Activated CD8-positive, alpha-beta memory T cell treated with anti-CD3 and anti-CD28 coated beads, Interleukin-2, amount 50 U/mL, for 24 hours (primary cell): Measurements from ENCODE around the gene RRP15.

Experiments used
- DNase-seq: peaks from one replicate; pipeline ENCODE4 v3.0.0-alpha.2; 2020; ENCODE audit errors: extremely low read depth

RRP15 gene

DNA sequence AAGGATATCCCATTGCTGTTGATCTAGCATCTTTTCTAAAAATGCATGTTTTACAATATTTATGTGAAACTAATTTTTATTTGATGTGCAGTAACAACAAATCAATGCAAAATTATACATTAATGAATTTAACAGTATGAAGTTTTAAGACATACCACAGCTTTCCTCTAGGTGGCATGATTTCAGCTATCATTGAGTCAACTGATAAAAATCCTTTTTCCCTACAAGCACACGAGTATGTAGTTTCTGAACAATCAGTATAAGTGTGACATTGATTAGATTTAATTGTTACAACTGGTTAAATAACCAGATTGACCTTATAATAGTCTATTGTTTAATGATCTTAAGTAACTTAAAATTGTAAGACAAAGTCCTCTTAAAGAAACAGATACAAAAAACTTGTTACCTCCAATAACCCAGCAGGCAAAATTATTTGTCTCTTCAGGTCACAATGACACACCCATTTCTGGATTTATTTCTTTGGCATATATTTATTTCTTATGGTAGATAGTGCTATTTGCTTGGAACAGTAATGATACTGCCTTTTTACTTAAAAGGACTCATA lies 54.3 kb downstream of the RRP15 start:
- DNase-seq, result no peak

DNA sequence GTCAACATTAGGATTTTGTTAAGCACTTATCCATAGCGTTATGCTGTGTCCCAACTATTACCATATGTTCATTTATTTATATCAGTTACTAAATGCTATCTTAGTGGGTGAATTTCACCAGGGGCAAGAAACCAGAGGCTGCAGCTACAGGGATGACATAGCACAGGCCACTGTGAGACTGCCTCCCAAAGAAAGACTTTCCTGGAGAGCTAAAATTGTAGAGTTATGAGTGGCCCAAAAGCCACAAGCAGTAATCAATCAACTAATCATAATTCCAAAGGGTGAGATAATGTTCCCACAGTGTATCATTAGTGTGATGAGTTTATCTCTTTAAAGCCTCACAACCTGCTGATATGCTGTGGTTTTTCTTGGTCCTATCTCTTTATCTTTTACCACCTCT lies 56.2 kb downstream of the RRP15 start:
- DNase-seq, result no peak

DNA sequence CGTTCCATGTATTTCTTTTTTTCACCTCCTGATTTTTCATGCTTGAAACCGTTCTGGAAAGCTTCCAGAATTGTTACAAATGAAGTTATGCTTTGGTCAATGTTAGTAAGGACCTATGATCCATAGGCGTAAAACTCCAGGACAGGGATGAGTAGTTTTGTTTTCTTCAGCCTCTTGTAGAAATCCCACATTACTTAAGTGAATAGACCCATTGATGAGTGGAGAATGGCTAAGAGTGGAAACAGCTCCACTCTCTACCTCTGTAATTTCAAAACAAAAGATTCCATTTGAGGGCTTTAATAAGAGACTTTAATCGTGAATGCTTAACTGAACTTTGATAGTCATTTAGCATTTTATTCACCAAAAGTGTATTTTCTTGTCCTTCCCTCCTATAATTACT lies 57.0 kb downstream of the RRP15 start:
- DNase-seq, result no peak

DNA sequence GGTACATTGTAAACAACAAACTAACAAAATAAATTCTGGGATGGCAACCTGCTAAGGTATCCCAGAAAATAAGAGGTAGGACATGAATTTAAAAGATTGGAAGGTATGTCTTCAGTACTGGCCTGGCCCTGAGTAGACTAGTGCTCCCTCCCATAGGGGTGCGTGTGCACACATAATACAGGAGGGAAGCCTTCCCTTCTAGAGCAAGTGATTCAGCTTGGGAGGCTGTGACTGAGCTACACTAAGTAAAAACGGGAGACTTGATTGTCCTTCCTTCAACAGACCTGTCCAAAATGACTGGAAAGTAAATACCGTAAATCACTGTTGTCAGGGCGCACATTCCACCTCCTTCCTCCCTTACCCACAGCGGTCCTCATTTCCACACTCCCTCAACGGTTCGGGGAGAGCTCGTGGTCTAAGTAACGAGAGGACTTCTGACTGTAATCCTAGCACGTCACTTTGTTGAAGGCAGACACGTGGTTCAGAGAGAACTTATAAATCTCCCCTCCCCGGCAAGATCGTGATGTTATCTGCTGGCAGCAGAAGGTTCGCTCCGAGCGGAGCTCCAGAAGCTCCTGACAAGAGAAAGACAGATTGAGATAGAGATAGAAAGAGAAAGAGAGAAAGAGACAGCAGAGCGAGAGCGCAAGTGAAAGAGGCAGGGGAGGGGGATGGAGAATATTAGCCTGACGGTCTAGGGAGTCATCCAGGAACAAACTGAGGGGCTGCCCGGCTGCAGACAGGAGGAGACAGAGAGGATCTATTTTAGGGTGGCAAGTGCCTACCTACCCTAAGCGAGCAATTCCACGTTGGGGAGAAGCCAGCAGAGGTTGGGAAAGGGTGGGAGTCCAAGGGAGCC lies 60.0 kb downstream of the RRP15 start, which contains the start of gene TGFB2:
TGFB2 (plus strand) TSS at position 523 of the 859 bp plus-strand sequence. CDS start 1,366 bp downstream, outside the sequence.
- no peak for DNase-seq

DNA sequence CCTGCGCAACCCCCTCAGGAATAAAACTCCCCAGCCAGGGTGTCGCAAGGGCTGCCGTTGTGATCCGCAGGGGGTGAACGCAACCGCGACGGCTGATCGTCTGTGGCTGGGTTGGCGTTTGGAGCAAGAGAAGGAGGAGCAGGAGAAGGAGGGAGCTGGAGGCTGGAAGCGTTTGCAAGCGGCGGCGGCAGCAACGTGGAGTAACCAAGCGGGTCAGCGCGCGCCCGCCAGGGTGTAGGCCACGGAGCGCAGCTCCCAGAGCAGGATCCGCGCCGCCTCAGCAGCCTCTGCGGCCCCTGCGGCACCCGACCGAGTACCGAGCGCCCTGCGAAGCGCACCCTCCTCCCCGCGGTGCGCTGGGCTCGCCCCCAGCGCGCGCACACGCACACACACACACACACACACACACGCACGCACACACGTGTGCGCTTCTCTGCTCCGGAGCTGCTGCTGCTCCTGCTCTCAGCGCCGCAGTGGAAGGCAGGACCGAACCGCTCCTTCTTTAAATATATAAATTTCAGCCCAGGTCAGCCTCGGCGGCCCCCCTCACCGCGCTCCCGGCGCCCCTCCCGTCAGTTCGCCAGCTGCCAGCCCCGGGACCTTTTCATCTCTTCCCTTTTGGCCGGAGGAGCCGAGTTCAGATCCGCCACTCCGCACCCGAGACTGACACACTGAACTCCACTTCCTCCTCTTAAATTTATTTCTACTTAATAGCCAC lies 60.7 kb downstream of the RRP15 start:
- DNase-seq, result no peak

DNA sequence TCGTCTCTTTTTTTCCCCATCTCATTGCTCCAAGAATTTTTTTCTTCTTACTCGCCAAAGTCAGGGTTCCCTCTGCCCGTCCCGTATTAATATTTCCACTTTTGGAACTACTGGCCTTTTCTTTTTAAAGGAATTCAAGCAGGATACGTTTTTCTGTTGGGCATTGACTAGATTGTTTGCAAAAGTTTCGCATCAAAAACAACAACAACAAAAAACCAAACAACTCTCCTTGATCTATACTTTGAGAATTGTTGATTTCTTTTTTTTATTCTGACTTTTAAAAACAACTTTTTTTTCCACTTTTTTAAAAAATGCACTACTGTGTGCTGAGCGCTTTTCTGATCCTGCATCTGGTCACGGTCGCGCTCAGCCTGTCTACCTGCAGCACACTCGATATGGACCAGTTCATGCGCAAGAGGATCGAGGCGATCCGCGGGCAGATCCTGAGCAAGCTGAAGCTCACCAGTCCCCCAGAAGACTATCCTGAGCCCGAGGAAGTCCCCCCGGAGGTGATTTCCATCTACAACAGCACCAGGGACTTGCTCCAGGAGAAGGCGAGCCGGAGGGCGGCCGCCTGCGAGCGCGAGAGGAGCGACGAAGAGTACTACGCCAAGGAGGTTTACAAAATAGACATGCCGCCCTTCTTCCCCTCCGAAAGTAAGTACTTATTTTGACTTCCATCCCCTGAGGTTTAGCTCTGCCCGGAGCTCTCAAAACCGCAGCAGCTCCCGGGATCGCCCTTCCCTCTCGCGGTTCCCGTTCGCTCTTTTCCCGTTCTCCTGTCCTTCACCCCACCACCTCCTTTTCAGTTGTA lies 61.5 kb downstream of the RRP15 start:
- no peak for DNase-seq

DNA sequence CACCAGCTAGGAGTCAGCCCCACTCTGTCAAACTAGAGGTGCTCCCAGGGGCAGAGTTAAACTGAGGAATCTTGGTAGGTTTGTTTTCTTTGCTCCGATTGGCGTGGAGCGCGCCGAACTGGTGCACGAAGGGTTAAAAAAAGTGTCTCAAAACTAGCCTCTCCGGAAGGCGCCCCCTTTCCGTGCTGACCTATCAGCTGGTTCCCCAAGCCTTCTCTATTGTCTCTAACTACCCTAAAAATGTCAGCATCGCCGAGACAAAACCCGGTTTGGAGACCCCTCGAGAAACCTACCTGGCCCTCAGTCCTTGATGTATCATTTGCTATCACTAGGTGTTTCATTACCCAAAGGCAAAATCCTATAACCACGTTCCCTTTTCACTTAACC lies 62.2 kb downstream of the RRP15 start:
- DNase-seq, result no peak

DNA sequence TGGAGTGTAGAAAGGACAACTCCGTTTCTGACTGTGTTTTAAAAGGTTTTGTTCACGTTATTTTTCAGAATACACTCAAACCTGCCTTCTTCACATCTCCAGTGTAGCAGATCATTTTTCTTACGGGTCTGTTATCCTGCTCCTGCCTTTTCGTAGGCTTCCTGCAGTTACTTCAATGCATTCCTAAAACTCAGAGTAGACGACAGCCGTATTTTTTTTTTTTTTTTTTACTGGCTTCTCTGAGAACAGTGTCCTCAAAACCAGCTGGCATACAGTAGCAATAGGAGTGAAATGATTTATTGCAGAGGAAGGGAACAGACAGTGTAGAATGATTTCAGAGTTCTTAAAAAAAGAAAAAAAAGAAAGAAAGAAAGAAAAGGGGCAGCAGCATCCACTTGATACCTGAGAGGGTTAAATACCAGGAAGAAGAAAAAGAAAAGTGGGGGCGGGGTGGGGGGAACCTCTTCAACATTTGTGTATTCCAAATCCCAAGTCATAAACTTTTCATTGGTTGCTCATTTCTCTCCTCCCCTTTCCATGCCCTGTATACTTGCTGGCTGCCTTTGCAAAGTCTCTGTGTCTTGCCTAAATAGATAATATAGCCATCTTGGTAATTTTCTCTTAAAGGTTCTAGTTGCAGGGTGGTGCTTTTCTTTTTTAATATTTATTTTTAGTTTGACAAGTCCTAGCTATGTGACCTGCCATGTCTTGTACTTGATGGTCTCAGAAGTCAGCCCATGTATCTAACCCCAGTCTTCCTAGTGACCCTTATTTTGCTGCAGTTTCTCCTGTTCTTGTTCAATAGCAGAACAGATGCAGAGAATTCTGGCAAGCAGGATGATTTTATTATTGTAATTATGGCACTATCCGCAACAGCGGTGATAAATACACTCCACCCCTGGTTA lies 62.9 kb downstream of the RRP15 start:
- no peak for DNase-seq

DNA sequence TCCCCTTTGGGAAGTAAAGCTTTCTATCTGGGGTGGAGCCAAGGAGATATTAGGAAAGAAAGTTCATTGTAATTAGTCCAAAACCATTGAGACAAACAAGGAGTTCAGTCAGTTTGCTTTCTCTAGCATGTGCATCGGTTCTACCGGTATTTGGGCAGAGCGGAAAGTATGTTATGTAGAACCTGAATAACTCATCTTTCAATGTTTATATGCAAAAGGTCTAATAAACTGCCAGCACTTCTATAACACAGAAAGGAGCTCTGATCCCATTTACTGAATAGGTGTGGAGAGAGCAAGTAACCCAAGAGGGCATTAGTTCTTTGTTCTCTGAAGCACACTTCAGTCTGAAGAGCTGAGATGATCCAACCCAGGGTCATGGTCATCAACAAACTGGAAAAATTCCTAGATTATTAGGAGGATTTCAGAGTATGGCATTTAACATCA lies 63.6 kb downstream of the RRP15 start:
- DNase-seq, result no peak

DNA sequence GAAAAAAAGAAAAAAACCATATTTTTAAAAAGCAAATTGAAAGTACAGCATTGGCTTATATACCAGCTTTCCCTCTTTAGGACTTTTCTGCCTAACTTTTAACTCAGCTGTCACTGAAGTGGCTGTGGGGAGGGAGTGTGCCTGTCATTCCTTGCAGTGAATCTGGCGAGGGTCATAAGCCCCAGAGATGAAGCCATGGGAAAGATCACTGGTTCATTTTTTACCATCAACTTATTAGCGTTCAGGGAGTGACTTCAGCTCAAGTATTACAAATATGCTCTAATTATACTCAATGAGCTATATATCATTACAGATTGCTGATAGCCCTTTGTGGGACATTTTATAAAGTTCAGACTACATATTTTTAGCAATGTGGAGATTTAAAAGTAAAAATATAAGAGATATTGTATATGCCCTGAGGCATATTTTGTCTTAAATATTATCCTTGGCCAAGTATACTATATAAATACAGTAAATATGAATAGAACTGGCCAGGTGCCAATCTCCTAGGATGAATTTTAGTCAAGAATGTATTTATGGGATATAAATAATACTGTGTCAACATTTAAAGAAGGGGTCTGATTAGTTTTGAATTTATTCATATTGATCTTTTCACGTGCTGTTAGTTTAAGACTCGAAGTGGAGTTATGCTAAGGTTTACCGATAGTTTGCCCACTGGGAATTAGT lies 64.4 kb downstream of the RRP15 start:
- no peak for DNase-seq

DNA sequence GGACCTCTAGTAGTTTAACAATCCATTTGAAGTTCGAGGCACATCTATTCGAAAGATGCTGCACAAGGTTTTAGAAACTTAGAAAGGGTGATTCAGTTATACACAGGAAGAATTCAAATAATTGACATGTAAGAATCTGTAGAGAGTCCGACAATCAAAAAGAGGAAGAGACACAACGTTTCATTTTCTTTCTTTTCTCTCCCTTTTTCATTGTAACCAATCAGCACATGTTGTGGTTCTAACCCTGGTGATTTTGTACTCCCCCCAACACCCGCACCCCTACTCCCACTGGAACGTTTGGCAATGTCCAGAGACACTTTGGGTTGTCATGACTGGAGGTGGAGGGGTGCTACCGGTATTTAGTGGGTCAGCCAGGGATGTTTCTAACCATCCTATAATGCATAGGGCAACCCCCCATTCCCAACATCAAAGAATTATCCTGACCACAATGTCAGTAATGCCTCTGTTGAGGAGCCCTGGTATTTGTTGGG lies 65.0 kb downstream of the RRP15 start:
- no peak for DNase-seq

DNA sequence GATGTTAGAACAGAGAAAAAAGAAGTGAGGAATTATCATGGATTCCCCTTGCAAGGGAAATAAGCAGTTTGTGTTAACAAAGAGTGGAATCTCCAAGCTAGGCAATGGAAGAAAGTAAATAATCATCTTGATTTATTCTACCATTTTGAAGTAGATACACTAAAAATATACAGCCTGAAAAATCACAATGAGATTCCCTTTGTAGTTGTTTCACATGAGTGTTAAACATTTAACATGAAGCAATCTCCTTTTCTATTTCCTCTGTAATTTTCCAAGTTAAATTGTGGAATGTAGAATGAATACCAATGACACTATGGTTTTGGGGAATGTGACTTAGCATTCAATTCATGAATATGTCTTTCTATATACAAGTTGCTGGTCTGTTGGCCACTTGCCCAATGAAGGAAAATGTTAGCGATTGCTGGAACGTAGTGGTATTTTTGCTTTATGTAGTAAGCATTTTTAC lies 65.7 kb downstream of the RRP15 start:
- no peak for DNase-seq

DNA sequence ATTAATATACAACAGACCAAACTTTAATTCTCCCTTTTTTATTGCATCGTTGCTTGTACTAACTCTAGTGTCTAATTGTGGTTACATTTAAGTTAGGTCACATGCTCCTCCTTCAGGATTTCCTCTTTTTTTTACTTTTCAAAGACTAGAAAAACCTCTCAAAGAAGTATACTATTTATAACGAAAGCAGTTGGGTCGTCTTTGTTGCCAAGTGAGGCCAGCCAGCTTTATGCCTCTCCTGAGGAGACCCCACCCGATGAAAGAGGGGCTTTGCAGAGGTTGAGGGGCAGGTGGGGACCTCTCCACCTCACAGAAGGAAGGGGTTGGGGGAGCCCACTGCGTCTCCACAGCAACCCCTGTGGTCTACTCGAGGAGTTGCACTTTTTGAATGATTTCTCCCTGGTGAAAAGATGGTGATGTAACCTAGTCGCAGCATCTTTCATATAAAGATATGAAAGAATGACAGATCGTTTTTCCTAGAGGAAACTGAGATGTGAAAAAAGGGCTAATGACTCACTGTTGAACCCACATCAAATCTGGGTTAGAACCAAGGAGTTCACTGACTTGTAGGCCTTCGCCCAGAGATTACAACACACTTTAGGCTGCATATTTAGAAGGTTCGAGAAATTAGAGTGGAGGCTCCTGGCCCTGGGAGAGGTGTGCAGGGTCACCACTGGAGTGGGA lies 66.4 kb downstream of the RRP15 start:
- DNase-seq, result no peak

DNA sequence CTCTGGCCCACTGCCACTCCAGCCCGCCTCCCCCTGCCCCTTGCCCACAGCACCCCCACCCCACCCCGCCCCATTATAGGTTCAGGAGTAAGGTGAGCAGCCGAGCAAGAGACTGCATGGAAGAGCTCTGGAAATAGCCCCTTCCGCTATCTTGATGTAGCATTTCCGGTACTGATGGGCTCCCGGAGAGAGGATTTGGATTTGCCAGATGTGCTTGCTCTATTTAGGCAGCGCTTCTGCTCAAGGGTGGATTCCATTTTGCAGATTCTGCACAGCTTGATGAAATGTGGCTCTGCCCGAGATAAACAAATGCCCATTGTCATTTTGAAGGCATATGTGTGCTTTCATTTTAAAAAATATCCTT lies 67.0 kb downstream of the RRP15 start:
- no peak for DNase-seq

DNA sequence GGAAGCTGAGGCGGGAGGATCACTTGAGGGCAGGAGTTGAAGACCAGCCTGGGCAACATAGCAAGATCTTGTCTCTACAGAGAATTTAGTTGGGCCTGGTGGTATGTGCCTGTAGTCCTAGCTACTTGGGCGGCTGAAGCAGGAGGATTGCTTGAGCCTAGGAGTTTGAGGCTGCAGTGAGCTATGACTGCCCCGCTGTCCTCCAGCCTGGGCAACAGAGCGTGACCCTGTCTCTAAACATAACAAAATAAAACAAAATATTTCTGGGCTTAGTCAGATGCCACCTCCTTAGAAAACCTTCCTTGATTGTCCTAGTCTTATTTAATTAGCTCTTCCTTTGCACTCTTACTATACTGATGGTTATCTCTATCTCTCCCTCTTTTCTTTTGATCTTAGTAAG lies 68.6 kb downstream of the RRP15 start:
- no peak for DNase-seq

DNA sequence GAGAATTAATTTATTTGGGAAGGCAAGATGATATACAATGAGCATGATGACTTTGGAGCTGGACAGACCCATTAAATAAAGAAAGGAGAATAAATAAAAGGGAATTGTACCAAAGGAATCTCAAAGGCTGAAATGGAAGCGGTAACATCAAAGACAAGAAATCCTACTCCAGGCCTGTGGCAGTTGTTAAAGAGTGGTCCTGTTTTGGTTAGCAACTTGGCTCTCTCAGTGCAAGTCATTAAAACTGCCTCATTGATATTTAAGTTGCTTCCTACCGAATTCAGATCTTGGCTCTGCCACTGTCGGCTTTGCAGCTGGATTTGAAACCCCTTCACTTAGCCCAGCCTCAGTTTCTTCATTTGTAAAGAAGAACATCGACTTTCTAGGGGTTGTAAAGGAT lies 70.2 kb downstream of the RRP15 start:
- DNase-seq, result no peak

DNA sequence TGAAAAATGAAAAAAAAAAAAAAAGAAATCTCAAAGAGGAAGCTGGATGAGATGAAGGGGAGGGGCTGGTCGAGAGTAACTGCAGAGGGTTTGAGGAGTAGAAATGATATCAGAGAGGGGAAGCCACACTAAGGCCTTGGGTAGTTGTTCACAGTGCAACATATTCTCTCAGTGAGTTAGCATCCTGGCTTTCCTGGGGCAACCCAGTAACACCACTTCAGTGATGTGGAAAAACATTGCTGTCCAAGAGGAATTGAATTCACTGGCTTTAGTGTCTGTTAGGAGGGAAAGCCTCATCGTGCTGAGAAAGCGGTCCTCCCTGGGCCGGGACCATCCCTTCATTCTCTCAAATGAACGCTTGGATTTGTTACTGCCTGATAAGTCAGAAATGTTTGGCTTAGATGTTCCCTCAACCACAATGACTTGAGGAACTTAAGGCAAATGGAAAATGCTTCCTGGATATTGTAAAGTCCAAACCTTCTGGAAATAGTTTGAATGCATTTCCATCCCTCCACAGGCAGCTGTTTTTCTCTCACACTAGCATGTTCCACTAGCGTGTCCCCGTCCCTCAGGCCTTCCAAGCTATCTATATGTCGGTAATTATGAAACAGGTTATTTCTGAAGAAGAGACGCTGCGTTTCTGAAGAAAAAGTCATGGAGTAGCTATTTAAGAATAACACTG lies 72.3 kb downstream of the RRP15 start:
- DNase-seq, result no peak

DNA sequence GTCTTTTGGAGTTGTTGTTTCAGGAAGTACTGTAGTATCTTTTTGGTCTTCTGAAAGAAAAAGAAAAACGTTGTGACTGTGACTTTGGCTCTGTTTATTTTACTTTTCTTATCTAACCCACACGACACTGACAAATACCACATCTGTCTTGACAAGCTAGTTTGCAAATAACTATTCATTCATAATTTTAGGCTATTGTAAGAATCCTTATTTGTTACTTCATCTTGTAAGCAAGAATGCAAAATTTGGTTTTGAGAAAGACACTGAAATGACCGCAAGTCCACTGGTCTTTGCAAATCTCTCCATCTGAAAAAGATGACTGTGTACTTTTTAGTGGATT lies 72.8 kb downstream of the RRP15 start:
- no peak for DNase-seq
